KOPT-K1 (cell line): ENCODE measurements around the gene AUTS2.

Experiments
- H3K27ac ChIP-seq: fragments of 200-600 bp; sonication (generic); 2 replicates; pipeline ENCODE4 v1.5.1; 2016; ENCODE audit warnings: antibody characterized with exemption, mild to moderate bottlenecking, low read depth, low read length; ENCODE audit not compliant: poor library complexity, severe bottlenecking
- H3K36me3 ChIP-seq: fragments of 200-600 bp; sonication (generic); 2 replicates; pipeline ENCODE4 v1.5.1; 2017; ENCODE audit warnings: antibody characterized with exemption, mild to moderate bottlenecking, low read length, moderate library complexity; ENCODE audit not compliant: insufficient read depth
- H3K9me3 ChIP-seq: fragments of 200-600 bp; sonication (generic); 2 replicates; pipeline ENCODE4 v1.5.1; 2017; ENCODE audit warnings: antibody characterized with exemption, low read length, mild to moderate bottlenecking; ENCODE audit not compliant: insufficient read depth, poor library complexity, severe bottlenecking

AUTS2 gene

GRCh38 chr7:69860941-69861622 is 262.8 kb downstream of the AUTS2 start:
- no peak overlapping the region for H3K27ac ChIP-seq
- no peaks in the 10 kb centered on the region for H3K9me3 ChIP-seq
- no peaks in the 10 kb centered on the region for H3K36me3 ChIP-seq

GRCh38 chr7:69862413-69863064 is 264.3 kb downstream of the AUTS2 start:
- Histone ChIP-seq H3K27ac (no peak overlapping the region), H3K36me3 (no peaks in the 10 kb centered on the region), H3K9me3 (no peaks in the 10 kb centered on the region)

GRCh38 chr7:69864274-69864673 is 266.0 kb downstream of the AUTS2 start:
- Histone ChIP-seq H3K36me3 (no peaks in the 10 kb centered on the region), H3K9me3 (no peaks in the 10 kb centered on the region), H3K27ac (no peak overlapping the region)

DNA sequence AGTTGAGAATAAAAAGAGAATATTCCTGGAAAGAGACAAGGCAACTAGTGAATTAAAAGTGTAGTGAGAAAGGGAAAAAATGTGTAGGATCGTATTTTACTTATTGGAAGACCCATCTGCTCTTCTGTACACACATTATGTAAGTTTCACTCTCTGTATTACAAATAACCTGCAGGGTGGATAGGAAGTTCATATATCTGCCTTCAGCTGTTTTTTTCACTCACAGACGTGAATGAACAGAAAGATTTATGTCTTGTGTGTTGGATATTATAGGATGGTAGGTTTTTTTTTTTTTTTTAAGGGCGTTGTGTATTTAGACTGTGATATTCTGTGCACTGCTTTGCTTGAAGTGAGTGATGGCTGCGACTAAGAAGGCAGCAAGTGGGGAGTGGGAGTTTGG is 266.5 kb downstream of the AUTS2 start:
- H3K9me3 ChIP-seq, result no peaks in the 10 kb centered on the region
- no peak overlapping the region for H3K27ac ChIP-seq
- no peaks in the 10 kb centered on the region for H3K36me3 ChIP-seq

- Histone ChIP-seq H3K9me3 (no peaks in the 10 kb centered on the region), H3K27ac (no peak overlapping the region), H3K36me3 (no peaks in the 10 kb centered on the region)
Measured at GRCh38 chr7:69868921-69869320, 270.6 kb downstream of the AUTS2 start.

- Histone ChIP-seq H3K36me3 (no peaks in the 10 kb centered on the region), H3K27ac (no peak overlapping the region), H3K9me3 (no peaks in the 10 kb centered on the region)
Measured at GRCh38 chr7:69871213-69871885, 273.1 kb downstream of the AUTS2 start.

GRCh38 chr7:69871886-69872569 is 273.8 kb downstream of the AUTS2 start:
- Histone ChIP-seq H3K9me3 (no peaks in the 10 kb centered on the region), H3K36me3 (no peaks in the 10 kb centered on the region), H3K27ac (no peak overlapping the region)

- H3K9me3 ChIP-seq, result no peaks in the 10 kb centered on the region
- H3K36me3 ChIP-seq, result no peaks in the 10 kb centered on the region
- no peak overlapping the region for H3K27ac ChIP-seq
Measured at GRCh38 chr7:69873512-69873911, 275.2 kb downstream of the AUTS2 start.

DNA sequence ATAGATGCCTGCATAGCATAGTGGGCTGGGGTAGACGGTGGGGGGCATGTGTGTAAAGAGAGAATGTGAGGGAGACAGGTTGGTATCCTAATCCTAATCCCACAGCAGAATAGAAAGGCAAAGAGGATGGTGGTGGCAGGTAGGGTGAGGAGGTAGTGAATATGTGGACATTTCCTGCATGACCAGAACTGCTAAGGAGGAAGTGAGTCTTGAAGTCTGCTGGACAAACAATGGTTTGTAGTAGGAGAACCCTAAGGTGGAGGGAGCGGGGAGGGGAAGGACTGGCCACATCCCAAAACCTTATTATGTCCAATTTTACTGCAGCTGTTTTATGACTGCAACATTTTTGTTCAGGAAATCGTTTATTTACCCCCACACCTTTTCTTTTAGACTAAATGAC is 279.7 kb downstream of the AUTS2 start:
- Histone ChIP-seq H3K36me3 (no peaks in the 10 kb centered on the region), H3K9me3 (no peaks in the 10 kb centered on the region), H3K27ac (no peak overlapping the region)

DNA sequence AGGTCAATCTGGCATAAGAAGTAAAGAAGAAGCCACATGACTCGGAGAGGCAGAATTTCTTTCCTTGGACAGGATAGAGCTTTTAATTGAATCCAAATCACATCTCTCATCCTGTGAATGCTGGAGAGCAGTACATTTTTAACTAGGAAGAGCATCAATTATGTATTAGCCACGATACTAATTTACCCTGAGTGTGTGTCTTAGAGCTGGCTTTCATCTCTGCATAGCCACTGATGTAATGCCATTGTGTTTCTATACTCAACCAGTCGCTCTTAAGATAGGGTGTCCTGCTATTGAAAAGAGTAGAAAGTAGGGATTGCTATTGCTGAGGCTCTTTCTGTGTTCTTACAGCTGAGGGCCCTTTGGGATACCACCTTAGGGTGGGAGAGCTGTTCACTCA is 280.3 kb downstream of the AUTS2 start:
- no peak overlapping the region for H3K27ac ChIP-seq
- H3K36me3 ChIP-seq, result no peaks in the 10 kb centered on the region
- no peaks in the 10 kb centered on the region for H3K9me3 ChIP-seq

GRCh38 chr7:69879989-69880388 is 281.7 kb downstream of the AUTS2 start:
- no peaks in the 10 kb centered on the region for H3K9me3 ChIP-seq
- H3K36me3 ChIP-seq, result no peaks in the 10 kb centered on the region
- H3K27ac ChIP-seq, result no peak overlapping the region

- no peak overlapping the region for H3K27ac ChIP-seq
- no peaks in the 10 kb centered on the region for H3K36me3 ChIP-seq
- H3K9me3 ChIP-seq, result no peaks in the 10 kb centered on the region
Measured at GRCh38 chr7:69880840-69881239, 282.6 kb downstream of the AUTS2 start.

DNA sequence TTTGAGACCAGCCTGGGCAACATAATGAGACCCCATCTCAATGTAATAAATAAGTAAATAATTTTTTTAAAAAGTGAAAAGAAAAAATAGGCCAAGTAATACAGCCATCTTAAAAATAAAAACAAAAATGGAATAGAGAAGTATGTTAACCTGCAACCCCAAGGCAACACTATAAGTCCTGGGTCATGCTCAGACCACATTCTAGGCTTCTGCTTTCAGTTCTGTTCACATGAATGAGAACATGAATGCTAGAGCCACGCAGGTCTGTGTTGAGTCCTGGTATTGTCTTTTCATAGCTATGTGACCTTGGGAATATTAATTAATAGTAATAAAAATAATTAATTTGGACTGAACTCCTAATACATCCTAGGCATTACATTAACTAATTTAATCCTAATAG is 284.0 kb downstream of the AUTS2 start:
- H3K36me3 ChIP-seq, result no peaks in the 10 kb centered on the region
- no peaks in the 10 kb centered on the region for H3K9me3 ChIP-seq
- no peak overlapping the region for H3K27ac ChIP-seq

DNA sequence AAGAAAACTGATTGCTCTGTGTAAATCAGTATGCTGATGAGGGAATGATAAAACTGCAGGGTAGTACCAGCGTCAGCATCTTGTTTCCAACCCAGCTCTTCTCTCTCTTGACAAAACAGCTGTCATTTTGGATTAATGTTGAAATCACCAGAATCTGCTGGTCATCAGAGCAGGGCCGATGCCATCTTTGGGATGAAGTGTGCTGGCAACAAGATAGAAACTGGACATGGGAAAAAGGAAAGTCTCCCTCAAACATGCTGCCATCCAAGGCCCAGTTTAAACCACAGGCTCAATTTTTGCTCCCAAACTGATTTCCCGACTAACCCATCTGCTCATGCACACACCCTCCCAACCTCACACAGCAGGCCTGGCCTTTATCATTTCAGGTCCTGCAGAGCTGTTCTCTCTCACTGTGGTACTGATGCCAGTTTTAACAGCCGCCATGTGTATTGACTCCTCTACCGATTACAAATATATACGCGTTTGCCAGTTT is 285.2 kb downstream of the AUTS2 start:
- Histone ChIP-seq H3K27ac (no peak overlapping the region), H3K9me3 (no peaks in the 10 kb centered on the region), H3K36me3 (no peaks in the 10 kb centered on the region)

DNA sequence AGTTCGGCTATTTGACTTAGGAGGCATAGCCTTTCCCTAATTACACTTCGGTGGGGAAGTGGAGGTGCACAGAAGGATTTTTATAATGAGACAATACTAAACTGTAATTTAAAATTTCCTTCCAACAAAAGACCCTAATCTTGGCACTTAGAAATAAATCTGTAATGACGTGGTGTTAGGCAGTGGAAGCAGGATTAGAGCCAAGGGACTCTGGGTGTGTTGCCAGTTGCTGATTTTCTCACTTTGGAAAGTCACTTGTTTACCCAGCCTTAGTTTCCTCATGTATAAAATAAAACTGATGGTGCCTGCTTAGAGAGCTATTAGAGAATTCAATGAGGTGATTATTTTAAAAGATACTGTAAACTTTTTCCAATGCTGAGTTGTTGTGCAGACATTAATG is 287.2 kb downstream of the AUTS2 start:
- no peaks in the 10 kb centered on the region for H3K9me3 ChIP-seq
- H3K36me3 ChIP-seq, result no peaks in the 10 kb centered on the region
- no peak overlapping the region for H3K27ac ChIP-seq
